Ishikawa (cell line): Measurements from ENCODE around the gene PRSS35.

Experiments
- CREB1 ChIP-seq: IDR thresholded peaks from 2 replicates; pipeline ENCODE4 v1.6.1; 2012; ENCODE audit warnings: low read depth
- EGR1 ChIP-seq: IDR thresholded peaks from 2 replicates; pipeline ENCODE4 v1.6.1; 2012
- FOXM1 ChIP-seq: IDR thresholded peaks from 2 replicates; pipeline ENCODE4 v1.6.1; 2012; ENCODE audit warnings: low read depth, borderline replicate concordance
- MAX ChIP-seq: IDR thresholded peaks from 2 replicates; pipeline ENCODE4 v1.6.1; 2012
- RAD21 ChIP-seq: IDR thresholded peaks from 2 replicates; pipeline ENCODE4 v1.6.1; 2012; ENCODE audit warnings: low read depth
- REST ChIP-seq: IDR thresholded peaks from 2 replicates; pipeline ENCODE4 v1.6.1; 2012; ENCODE audit warnings: low read depth, mild to moderate bottlenecking
- TAF1 ChIP-seq: IDR thresholded peaks from 2 replicates; pipeline ENCODE4 v1.6.1; 2012; ENCODE audit warnings: low read depth, mild to moderate bottlenecking
- TF ChIP-seq, protein P1 (sequence below): IDR thresholded peaks from 2 replicates; pipeline ENCODE4 v1.6.1; 2012

DNA sequence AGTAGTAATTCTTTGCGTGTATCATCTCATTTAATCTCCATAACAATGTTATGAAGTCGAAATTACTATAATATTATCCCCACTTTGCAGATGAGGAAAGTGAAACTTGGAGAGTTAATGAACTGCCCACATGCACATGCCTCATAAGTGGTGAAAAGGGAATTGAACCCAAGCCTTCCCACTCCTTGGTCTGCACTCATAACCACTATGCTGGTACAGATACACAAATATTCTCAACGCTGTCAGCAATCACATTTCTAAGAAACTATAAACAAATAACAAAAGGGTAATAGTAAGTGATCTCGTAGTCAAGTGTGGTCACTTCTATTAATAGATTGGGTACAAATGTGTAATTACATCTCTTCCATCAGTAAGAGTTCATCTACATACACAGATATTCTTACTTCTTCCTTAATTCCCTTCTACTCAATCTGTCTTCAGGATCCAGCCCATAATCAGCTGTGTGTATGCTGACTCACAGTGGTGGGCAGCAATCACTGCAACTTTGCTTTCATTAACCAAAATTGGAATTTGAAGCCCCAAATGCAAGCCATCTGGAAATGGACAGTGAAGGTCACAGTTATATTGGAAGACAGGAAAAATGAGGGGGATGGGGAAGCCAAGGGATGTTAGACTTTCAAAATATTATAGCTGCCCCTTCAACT is 6.6 kb downstream of the PRSS35 start:
- no peak for TF ChIP-seq MAX
- TF ChIP-seq REST: no peak
- TF ChIP-seq TAF1: no peak
- TF ChIP-seq RAD21: peak; percentile 51
- TF ChIP-seq EGR1: no peak
- TF ChIP-seq CREB1: no peak
- TF ChIP-seq, protein P1, sequence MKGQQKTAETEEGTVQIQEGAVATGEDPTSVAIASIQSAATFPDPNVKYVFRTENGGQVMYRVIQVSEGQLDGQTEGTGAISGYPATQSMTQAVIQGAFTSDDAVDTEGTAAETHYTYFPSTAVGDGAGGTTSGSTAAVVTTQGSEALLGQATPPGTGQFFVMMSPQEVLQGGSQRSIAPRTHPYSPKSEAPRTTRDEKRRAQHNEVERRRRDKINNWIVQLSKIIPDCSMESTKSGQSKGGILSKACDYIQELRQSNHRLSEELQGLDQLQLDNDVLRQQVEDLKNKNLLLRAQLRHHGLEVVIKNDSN: no peak
- no peak for TF ChIP-seq FOXM1
